ENCODE results near the gene CFAP299.
"Not testable (repeated sequence)": the region's sequence is repeated elsewhere in the genome, so short reads cannot be mapped to it uniquely, and the experiment has no call there.

The CFAP299 gene

DNA sequence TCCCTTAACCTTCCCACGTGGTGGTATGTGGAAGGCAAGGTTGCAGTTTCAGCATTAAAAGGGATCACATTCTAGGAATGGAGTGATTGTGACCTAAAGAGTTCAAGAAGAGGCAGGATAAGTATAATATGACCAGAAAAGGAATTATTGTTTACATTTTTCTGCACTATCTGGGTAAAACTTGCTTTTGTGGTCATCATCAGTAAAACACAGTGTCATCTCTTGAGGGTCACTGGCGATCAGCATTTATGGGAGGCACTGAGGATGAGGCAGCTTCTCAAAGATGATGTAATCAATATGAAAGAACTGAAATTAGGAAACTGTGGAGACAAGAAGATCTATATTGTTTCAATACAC, 88.7 kb downstream of the CFAP299 start:
- H3K4me3 ChIP-seq (ENCODE audit: low read depth, low read length) = no peak overlapping the region

DNA sequence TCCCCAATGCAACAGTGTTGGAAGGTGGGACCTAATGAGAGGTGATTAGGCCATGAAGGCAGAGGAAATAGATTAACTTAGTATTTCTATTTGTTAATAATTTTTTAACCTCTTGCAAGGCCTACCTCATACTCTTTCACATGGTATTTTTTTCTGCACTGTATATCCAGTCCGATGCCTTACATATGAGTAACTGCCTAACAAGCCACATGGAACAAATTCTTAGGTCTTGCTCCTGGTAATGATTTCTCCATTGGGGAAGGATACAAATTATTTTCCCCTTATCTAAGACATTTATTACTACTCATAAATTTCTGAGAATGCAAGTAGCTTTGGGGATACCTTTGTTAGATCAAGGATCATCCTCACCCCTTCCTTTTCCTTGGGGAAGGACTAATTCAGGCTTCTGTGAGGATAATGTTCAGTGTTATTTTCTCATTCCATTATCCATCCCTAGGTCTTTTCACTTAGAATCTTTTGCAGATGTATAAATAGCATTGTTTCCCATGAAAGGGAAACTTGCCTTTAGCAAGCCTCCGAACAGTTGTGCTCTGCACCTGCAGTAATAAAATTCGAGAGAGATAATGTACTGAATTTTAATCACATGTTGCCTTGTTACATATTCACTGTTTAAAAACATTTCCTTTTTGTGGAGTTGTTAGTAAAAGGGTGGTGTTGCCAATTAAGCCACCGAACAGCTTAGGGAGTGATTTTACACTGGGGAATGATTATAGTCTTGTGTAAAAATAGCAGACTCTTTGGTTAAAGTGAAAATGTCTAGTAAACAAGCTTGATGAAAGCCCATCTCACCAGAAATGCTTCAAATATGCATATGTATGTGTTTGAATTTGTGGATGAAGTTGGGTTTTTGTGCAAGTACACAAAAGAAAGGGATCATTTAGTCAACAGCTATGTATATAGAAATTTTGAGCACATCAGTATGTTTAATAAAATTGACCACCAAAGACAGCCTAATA, 89.9 kb downstream of the CFAP299 start:
- TF ChIP-seq, protein P1, sequence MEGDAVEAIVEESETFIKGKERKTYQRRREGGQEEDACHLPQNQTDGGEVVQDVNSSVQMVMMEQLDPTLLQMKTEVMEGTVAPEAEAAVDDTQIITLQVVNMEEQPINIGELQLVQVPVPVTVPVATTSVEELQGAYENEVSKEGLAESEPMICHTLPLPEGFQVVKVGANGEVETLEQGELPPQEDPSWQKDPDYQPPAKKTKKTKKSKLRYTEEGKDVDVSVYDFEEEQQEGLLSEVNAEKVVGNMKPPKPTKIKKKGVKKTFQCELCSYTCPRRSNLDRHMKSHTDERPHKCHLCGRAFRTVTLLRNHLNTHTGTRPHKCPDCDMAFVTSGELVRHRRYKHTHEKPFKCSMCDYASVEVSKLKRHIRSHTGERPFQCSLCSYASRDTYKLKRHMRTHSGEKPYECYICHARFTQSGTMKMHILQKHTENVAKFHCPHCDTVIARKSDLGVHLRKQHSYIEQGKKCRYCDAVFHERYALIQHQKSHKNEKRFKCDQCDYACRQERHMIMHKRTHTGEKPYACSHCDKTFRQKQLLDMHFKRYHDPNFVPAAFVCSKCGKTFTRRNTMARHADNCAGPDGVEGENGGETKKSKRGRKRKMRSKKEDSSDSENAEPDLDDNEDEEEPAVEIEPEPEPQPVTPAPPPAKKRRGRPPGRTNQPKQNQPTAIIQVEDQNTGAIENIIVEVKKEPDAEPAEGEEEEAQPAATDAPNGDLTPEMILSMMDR (IDR thresholded peaks at IDR 0.05; ENCODE audit: low read depth, low read length) = no peak

More for the DNA sequence above, 88.7 kb downstream of the CFAP299 start:
- TF ChIP-seq, protein P1 (IDR thresholded peaks at IDR 0.05; ENCODE audit: low read depth, low read length) = no peak

DNA sequence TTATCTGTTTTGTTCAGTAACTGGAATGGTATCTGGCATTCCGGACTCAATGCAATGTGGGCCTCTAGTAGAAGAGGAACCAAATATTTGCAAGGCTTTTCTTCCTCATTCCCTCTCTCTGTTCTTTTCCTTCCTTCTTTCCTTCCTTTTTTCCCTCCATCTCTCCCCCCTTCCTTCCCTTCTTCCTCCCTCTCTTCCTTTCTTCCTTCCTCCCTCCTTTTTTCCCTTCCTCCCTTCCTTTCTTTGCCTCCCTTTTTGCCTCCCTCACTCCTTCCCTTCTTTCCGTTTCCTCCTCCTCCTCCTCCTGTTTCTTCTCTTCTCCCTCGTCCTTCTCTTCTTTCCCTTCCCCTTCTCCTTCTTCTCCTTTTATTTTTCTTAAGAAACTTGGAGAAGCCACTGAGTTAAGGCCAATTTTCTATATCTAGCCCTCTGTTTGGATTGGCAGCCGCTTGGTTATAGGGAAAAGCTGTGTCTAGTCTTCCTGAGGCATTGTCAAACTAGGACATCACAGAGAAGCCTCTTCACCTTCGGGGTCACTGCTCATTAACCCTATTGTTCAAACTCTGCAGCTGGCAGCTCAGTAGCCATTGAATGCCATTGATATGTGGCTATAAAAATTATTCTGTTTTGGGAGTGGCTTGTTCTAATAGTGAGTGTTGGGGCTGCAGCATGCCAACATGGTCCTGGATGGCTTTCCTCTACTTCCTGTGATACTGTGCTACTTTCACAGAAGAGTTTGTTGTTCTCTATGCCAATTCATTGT, 95.9 kb downstream of the CFAP299 start:
- no peak overlapping the region for H3K4me3 ChIP-seq (ENCODE audit: low read depth, low read length)
- TF ChIP-seq, protein P1 (IDR thresholded peaks at IDR 0.05; ENCODE audit: low read depth, low read length) = no peak

More for the DNA sequence above, 89.9 kb downstream of the CFAP299 start:
- no peak overlapping the region for H3K4me3 ChIP-seq (ENCODE audit: low read depth, low read length)

DNA sequence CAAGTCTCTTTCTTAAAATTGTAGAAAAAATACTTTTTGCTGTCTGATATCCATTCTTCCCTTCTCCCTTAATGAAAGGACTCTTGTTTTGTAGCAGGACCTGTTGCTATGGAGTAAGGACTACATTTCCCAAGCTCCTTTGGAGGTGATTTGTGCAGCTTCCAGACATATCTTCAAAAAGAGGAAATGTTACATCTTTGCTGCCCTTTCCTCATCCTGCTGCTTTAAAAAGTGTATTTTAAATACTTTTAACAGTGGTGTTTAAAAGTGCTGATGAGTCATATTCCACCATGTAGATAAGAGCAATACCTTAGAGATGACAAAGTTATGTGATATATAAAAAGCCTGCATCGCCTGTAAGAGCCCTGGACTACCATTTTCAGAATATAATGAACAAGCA, 98.7 kb downstream of the CFAP299 start:
- TF ChIP-seq, protein P1 (IDR thresholded peaks at IDR 0.05; ENCODE audit: low read depth, low read length) = no peak
- H3K4me3 ChIP-seq (ENCODE audit: low read depth, low read length) = no peak overlapping the region

DNA sequence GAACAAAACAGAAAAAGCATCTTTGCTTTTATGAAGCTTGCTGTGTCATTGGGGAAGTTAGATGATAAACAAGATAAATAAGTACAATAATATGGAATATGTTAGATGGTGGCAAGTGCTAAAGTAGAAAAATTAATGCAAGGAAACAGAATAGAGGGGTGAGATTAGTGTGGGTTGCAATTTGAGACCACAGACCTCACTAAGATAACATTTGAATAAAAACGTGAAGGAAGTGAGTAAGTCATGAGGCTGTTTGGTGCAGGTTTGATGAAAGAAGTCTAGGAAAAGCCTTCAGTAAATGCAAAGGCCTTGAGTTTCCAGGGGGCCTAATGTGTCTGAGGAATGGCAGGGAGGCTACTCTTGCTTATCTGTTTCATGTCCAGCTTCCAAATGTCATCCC, 102.5 kb downstream of the CFAP299 start:
- TF ChIP-seq, protein P1 (IDR thresholded peaks at IDR 0.05; ENCODE audit: low read depth, low read length) = no peak

DNA sequence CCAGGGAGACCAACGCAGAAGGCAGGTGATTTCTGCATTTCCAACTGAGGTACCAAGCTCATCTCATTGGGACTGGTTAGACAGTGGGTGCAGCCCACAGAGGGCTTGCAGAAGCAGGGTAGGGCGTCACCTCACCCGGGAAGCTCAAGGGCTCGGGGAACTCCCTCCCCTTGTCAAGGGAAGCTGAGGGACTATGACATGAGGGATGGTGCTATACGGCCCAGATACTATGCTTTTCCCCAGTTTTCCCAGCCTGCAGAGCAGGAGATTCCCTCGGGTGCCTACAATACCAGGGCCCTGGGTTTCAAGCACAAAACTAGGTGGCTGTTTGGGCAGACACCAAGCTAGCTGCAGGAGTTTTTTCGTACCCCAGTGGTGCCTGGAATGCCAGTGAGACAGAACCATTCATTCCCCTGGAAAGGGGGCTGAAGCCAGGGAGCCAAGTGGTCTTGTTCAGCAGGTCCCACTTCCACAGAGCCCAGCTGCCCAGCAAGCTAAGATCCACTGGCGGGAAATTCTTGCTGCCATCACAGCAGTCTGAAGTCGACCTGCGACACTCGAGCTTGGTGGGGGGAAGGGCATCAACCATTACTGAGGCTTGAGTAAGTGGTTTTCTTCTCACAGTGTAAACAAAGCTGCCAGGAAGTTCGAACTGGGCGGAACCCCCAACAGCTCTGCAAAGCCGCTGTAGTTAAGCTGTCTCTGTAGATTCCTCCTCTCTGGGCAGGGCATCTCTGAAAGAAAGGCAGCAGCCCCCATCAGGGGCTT, 103.9 kb downstream of the CFAP299 start:
- H3K4me3 ChIP-seq (ENCODE audit: low read depth, low read length) = not testable (repeated sequence)

More for the DNA sequence above, 102.5 kb downstream of the CFAP299 start:
- no peak overlapping the region for H3K4me3 ChIP-seq (ENCODE audit: low read depth, low read length)

DNA sequence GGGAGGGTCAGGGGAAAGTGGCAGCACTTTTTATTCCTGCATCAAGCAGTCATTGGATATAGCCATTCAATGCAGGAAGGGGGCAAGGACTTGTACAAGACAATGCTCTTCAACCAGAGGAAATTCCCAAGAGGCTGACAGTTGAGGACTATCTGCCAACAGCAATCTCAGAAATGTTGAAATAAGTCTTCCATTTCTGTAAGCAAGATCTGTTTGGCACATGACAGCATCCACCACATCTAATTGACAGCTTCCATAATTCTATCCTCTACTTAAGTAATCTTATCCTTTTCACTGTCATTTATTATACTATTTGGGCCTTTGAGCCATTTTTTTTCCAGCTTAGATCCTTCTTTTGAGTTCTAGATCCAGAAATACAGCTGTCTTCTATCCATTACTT, 110.7 kb downstream of the CFAP299 start:
- no peak overlapping the region for H3K4me3 ChIP-seq (ENCODE audit: low read depth, low read length)
- TF ChIP-seq, protein P1 (IDR thresholded peaks at IDR 0.05; ENCODE audit: low read depth, low read length) = no peak

All from WI38 (cell line).